ENCODE data around the gene PAX4. TPM values are rescaled to one million over a fixed set of nuclear protein-coding genes. Genes with fewer than 3 reads are reported as not detected.

Gene PAX4
- total and polyA plus RNA-seq, 9 of the 15 experiments (the other 6 are each of a cell fraction or from before 2014, with no cell fraction given): not detected

GRCh38 chr7:127587663-127588018 lies 30.3 kb downstream of the PAX4 start (continued):
- TF ChIP-seq TEAD1 (CRISPR knock-in tag; IDR thresholded peaks at IDR 0.05) (0 out of 4 replicates have a peak, but pooled peaks of 1 of the 2 experiments have one; percentile 37), ZNF12 (CRISPR knock-in tag; IDR thresholded peaks at IDR 0.05) (0 out of 2 replicates have a peak, but pooled peaks have one; percentile 26), ETS2 (tag; IDR thresholded peaks at IDR 0.05; ENCODE audit: borderline replicate concordance, poor library complexity, severe bottlenecking) (no peak), ADNP (tag; IDR thresholded peaks at IDR 0.05) (no peak), CUX1 (CRISPR knock-in tag; IDR thresholded peaks at IDR 0.05) (peak; percentile 22; the same call in 1 of the 2 replicates), NFE2 (IDR thresholded peaks at IDR 0.05; ENCODE audit: low read depth) (no peak), FOXM1 (IDR thresholded peaks at IDR 0.05; ENCODE audit: low read depth) (no peak), FOXM1 (CRISPR knock-in tag; IDR thresholded peaks at IDR 0.05; ENCODE audit: low read depth) (peak; percentile 62; the same call in 1 of the 2 replicates), ZNF551 (CRISPR knock-in tag; IDR thresholded peaks at IDR 0.05) (no peak), MLLT1 (IDR thresholded peaks at IDR 0.05) (peak in 1 of 2 experiments; percentile 84; a peak in 1 of 4 replicates), ZNF785 (CRISPR knock-in tag; IDR thresholded peaks at IDR 0.05) (no peak), HLTF (IDR thresholded peaks at IDR 0.05) (0 out of 2 replicates have a peak, but pooled peaks have one; percentile 64), MTA1 (IDR thresholded peaks at IDR 0.05; ENCODE audit: borderline replicate concordance) (no peak), RFX7 (CRISPR knock-in tag; IDR thresholded peaks at IDR 0.05) (no peak), E2F6 (IDR thresholded peaks at IDR 0.05; ENCODE audit: borderline replicate concordance in 1 of 2, extremely low read depth in 1 of 2, insufficient read depth in 1 of 2, insufficient read length in 1 of 2, low read depth in 1 of 2, low read length in 1 of 2, poor library complexity in 1 of 2, severe bottlenecking in 1 of 2) (peak in 1 of 2 experiments; percentile 0), ZNF277 (CRISPR knock-in tag; IDR thresholded peaks at IDR 0.05; ENCODE audit: borderline replicate concordance) (no peak), HMG20A (CRISPR knock-in tag; conservative IDR thresholded peaks at IDR 0.05) (no peak), THRAP3 (IDR thresholded peaks at IDR 0.05; ENCODE audit: borderline replicate concordance) (peak; percentile 90)

Measured in K562 (cell line).